ENCODE measurements around the gene TUBGCP2. TPM values are rescaled to one million over a fixed set of nuclear protein-coding genes. Genes with fewer than 3 reads are reported as not detected.

The TUBGCP2 gene
- total and polyA plus RNA-seq, 2 of the 13 experiments (the other 11 are each of a cell fraction or from before 2014, with no cell fraction given) = 21.3 to 34.5 TPM

DNA sequence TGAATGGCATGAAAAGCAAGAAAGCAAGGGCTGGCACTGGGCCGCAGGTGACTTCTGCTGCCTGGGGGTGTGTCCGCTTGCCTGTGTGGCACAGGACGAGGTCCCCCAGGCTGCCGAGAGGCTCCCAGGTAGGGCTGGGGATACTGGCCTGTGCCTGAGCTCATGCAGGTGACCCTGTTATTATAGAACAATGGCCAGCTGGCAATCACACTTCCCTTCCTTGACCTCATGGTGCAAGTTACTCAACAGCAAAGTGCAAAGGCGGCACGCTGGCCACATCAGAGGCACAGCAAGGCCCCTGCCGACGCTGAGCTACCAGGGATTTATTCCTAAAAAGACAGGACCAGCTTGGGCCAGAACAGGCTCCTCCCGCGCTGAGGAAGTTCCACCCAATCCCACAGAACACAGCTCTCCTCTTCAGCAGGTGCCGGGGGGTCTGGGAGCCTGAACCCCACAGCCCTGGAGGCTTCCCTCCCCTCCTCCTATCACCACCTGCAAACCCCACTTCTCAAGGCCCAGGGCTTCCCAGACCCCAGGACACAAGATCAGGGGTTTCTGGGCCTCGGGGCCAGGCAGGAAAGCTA is 30.6 kb downstream of the TUBGCP2 start (continued):
- TF ChIP-seq ZNF740 (CRISPR knock-in tag; IDR thresholded peaks at IDR 0.05) = no peak
- TF ChIP-seq TCF12 (IDR thresholded peaks at IDR 0.05) = no peak
- TF ChIP-seq TCF12 (CRISPR knock-in tag; IDR thresholded peaks at IDR 0.05) = no peak
- TF ChIP-seq ZNF501 (CRISPR knock-in tag; IDR thresholded peaks at IDR 0.05) = no peak
- TF ChIP-seq, protein P1, sequence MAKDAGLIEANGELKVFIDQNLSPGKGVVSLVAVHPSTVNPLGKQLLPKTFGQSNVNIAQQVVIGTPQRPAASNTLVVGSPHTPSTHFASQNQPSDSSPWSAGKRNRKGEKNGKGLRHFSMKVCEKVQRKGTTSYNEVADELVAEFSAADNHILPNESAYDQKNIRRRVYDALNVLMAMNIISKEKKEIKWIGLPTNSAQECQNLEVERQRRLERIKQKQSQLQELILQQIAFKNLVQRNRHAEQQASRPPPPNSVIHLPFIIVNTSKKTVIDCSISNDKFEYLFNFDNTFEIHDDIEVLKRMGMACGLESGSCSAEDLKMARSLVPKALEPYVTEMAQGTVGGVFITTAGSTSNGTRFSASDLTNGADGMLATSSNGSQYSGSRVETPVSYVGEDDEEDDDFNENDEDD (CRISPR knock-in tag; IDR thresholded peaks at IDR 0.05; ENCODE audit: borderline replicate concordance) = peak; percentile 56; the same call in 1 of the 2 replicates
- no peak for TF ChIP-seq EP300 (IDR thresholded peaks at IDR 0.05; ENCODE audit: low read depth in 2 of 2, low read length in 2 of 2)
- TF ChIP-seq EP300 (CRISPR knock-in tag; IDR thresholded peaks at IDR 0.05; ENCODE audit: borderline replicate concordance) = 0 out of 2 replicates have a peak, but pooled peaks have one; percentile 19
- TF ChIP-seq TGIF2 (CRISPR knock-in tag; IDR thresholded peaks at IDR 0.05) = no peak
- no peak for TF ChIP-seq ZNF616 (CRISPR knock-in tag; IDR thresholded peaks at IDR 0.05; ENCODE audit: low read depth)
- TF ChIP-seq TEF (CRISPR knock-in tag; IDR thresholded peaks at IDR 0.05) = no peak
- no peak for TF ChIP-seq GATA4 (IDR thresholded peaks at IDR 0.05; ENCODE audit: borderline replicate concordance, low read depth)
- no peak for TF ChIP-seq ASH2L (IDR thresholded peaks at IDR 0.05; ENCODE audit: insufficient read length, low read depth, low read length)
- TF ChIP-seq, protein P2, sequence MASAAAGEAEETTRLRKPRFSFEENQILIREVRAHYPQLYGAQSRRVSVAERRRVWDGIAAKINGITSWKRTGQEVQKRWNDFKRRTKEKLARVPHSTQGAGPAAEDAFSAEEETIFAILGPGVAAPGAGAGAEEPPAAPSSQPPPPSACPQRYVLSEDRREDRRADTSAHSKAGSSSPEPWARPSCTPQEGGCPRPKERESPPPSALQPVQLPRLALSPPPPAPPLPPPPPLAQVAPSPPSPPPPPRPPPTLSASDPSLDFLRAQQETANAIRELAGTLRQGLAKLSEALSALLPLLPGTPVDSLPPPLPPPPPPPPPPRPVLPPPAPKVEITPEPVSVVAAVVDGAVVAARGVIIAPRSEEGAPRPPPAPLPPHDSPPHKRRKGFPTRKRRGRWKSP (CRISPR knock-in tag; IDR thresholded peaks at IDR 0.05) = peak; percentile 45; the same call in 1 of the 2 replicates
- TF ChIP-seq, protein P3, sequence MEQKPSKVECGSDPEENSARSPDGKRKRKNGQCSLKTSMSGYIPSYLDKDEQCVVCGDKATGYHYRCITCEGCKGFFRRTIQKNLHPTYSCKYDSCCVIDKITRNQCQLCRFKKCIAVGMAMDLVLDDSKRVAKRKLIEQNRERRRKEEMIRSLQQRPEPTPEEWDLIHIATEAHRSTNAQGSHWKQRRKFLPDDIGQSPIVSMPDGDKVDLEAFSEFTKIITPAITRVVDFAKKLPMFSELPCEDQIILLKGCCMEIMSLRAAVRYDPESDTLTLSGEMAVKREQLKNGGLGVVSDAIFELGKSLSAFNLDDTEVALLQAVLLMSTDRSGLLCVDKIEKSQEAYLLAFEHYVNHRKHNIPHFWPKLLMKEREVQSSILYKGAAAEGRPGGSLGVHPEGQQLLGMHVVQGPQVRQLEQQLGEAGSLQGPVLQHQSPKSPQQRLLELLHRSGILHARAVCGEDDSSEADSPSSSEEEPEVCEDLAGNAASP (CRISPR knock-in tag; IDR thresholded peaks at IDR 0.05; ENCODE audit: borderline replicate concordance) = peak; percentile 42; the same call in 1 of the 2 replicates
- TF ChIP-seq, protein P4, sequence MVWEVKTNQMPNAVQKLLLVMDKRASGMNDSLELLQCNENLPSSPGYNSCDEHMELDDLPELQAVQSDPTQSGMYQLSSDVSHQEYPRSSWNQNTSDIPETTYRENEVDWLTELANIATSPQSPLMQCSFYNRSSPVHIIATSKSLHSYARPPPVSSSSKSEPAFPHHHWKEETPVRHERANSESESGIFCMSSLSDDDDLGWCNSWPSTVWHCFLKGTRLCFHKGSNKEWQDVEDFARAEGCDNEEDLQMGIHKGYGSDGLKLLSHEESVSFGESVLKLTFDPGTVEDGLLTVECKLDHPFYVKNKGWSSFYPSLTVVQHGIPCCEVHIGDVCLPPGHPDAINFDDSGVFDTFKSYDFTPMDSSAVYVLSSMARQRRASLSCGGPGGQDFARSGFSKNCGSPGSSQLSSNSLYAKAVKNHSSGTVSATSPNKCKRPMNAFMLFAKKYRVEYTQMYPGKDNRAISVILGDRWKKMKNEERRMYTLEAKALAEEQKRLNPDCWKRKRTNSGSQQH (CRISPR knock-in tag; IDR thresholded peaks at IDR 0.05; ENCODE audit: low read depth) = no peak
- TF ChIP-seq ZFP36L1 (CRISPR knock-in tag; IDR thresholded peaks at IDR 0.05) = no peak
- no peak for TF ChIP-seq CHCHD3 (CRISPR knock-in tag; IDR thresholded peaks at IDR 0.05)
- no peak for TF ChIP-seq LCORL (IDR thresholded peaks at IDR 0.05)
- TF ChIP-seq LCORL (CRISPR knock-in tag; IDR thresholded peaks at IDR 0.05) = no peak
- TF ChIP-seq ZNF891 (CRISPR knock-in tag; IDR thresholded peaks at IDR 0.05) = no peak
- TF ChIP-seq KAT8 (CRISPR knock-in tag; IDR thresholded peaks at IDR 0.05) = no peak
- TF ChIP-seq MBNL3 (CRISPR knock-in tag; conservative IDR thresholded peaks at IDR 0.05) = no peak
- no peak for TF ChIP-seq EZH2 (conservative IDR thresholded peaks at IDR 0.05; ENCODE audit: low read depth, low read length)
- no peak for TF ChIP-seq ZEB1 (IDR thresholded peaks at IDR 0.05; ENCODE audit: insufficient replicate concordance, low read depth)
- TF ChIP-seq ZNF7 (CRISPR knock-in tag; IDR thresholded peaks at IDR 0.05) = peak; percentile 58; the same call in 1 of the 2 replicates
- TF ChIP-seq SMC3 (IDR thresholded peaks at IDR 0.05; ENCODE audit: low read length) = no peak
- no peak for TF ChIP-seq ZBTB42 (CRISPR knock-in tag; IDR thresholded peaks at IDR 0.05)
